Coronary artery (tissue), 2 donors: ENCODE measurements around the gene CEP290.

ENCODE experiments used
- DNase-seq: peaks from one replicate; pipeline ENCODE4 v3.0.0-alpha.2; 2017; ENCODE audit warnings: low spot score
- H3K27ac ChIP-seq, 2 donors: fragments of 200-600 bp; sonication (generic); one replicate each; pipeline ENCODE4 v1.5.1; 2016 to 2019
- H3K4me3 ChIP-seq: fragments of 200-600 bp; sonication (generic); 2 replicates; pipeline ENCODE4 v1.5.1; 2016; ENCODE audit warnings: mild to moderate bottlenecking, moderate library complexity
- CTCF ChIP-seq: fragments of 200-600 bp; sonication (generic); IDR thresholded peaks from one replicate; pipeline ENCODE4 v1.5.1; 2019; ENCODE audit warnings: antibody characterized with exemption

The CEP290 gene

GRCh38 chr12:88001327-88001726, 140.6 kb downstream of the CEP290 start:
- no peak for TF ChIP-seq CTCF
- no peak for DNase-seq
- Histone ChIP-seq H3K4me3 (no peak overlapping the region), H3K27ac (no peak overlapping the region)
